OCI-LY1 (cell line): ENCODE data around the gene ATF5.

Experiments used
- H2AFZ ChIP-seq: fragments of 200-600 bp; sonication (generic), shearing (Covaris generic); 2 replicates; pipeline ENCODE4 v1.6.0; 2014; ENCODE audit warnings: antibody characterized with exemption, mild to moderate bottlenecking, low read length
- H3F3A ChIP-seq: fragments of 200-600 bp; sonication (generic), shearing (Covaris generic); 2 replicates; pipeline ENCODE4 v1.6.0; 2014; ENCODE audit warnings: mild to moderate bottlenecking, antibody characterized with exemption, low read length, moderate library complexity; ENCODE audit not compliant: insufficient read depth
- H3K27ac ChIP-seq: fragments of 200-600 bp; sonication (generic); 2 replicates; pipeline ENCODE4 v1.5.1; 2014; ENCODE audit warnings: low read length, mixed run types, mild to moderate bottlenecking, low read depth; ENCODE audit not compliant: poor library complexity, severe bottlenecking
- H3K27me3 ChIP-seq: fragments of 200-600 bp; sonication (generic); 2 replicates; pipeline ENCODE4 v1.6.0; 2014; ENCODE audit warnings: antibody characterized with exemption, mild to moderate bottlenecking, low read length, moderate library complexity; ENCODE audit not compliant: insufficient read depth
- H3K36me3 ChIP-seq: fragments of 200-600 bp; sonication (generic); 2 replicates; pipeline ENCODE4 v1.6.1; 2014; ENCODE audit warnings: mild to moderate bottlenecking, antibody characterized with exemption, low read length, moderate library complexity, mixed read lengths; ENCODE audit not compliant: insufficient read depth
- H3K4me1 ChIP-seq: fragments of 200-600 bp; sonication (generic); 2 replicates; pipeline ENCODE4 v1.5.1; 2014; ENCODE audit warnings: mild to moderate bottlenecking, low read length, moderate library complexity; ENCODE audit not compliant: insufficient read depth, severe bottlenecking
- H3K4me2 ChIP-seq: fragments of 200-600 bp; sonication (generic), shearing (Covaris generic); 2 replicates; pipeline ENCODE4 v1.6.1; 2014; ENCODE audit warnings: low read length
- H3K4me3 ChIP-seq: fragments of 200-600 bp; sonication (generic); 2 replicates; pipeline ENCODE4 v1.5.1; 2014; ENCODE audit warnings: low read length, low read depth, mild to moderate bottlenecking, mixed read lengths; ENCODE audit not compliant: poor library complexity, severe bottlenecking
- H3K79me2 ChIP-seq: fragments of 200-600 bp; shearing (Covaris generic); 2 replicates; pipeline ENCODE4 v1.6.1; 2016; ENCODE audit warnings: mixed run types, low read length, mixed read lengths; ENCODE audit not compliant: insufficient read depth
- H3K9ac ChIP-seq: fragments of 200-600 bp; sonication (generic), shearing (Covaris generic); 2 replicates; pipeline ENCODE4 v1.6.1; 2014; ENCODE audit warnings: mild to moderate bottlenecking, low read length, mixed read lengths
- H3K9me2 ChIP-seq: fragments of 200-600 bp; sonication (generic), shearing (Covaris generic); 2 replicates; pipeline ENCODE4 v1.6.1; 2014; ENCODE audit warnings: low read depth, mild to moderate bottlenecking, low read length, mixed read lengths
- H3K9me3 ChIP-seq: fragments of 200-600 bp; shearing (Covaris generic); 2 replicates; pipeline ENCODE4 v1.6.1; 2014; ENCODE audit warnings: low read length, mixed read lengths
- H4K20me1 ChIP-seq: fragments of 200-600 bp; sonication (generic), shearing (Covaris generic); 2 replicates; pipeline ENCODE4 v1.6.0; 2016; ENCODE audit warnings: mild to moderate bottlenecking, low read length; ENCODE audit not compliant: insufficient read depth
- EZH2 ChIP-seq: fragments of 200-600 bp; sonication (generic), shearing (Covaris generic); IDR thresholded peaks from 2 replicates; pipeline ENCODE4 v1.8.0; 2017; ENCODE audit warnings: borderline replicate concordance, mixed run types, mild to moderate bottlenecking, antibody characterized with exemption, low read length, moderate library complexity, mixed read lengths
- TF ChIP-seq, protein P1 (sequence below): fragments of 200-600 bp; sonication (generic), shearing (Covaris generic); IDR thresholded peaks from 2 replicates; pipeline ENCODE4 v1.5.1; 2017; ENCODE audit warnings: mild to moderate bottlenecking, antibody characterized with exemption, low read length, moderate library complexity, mixed read lengths

ATF5 gene

DNA sequence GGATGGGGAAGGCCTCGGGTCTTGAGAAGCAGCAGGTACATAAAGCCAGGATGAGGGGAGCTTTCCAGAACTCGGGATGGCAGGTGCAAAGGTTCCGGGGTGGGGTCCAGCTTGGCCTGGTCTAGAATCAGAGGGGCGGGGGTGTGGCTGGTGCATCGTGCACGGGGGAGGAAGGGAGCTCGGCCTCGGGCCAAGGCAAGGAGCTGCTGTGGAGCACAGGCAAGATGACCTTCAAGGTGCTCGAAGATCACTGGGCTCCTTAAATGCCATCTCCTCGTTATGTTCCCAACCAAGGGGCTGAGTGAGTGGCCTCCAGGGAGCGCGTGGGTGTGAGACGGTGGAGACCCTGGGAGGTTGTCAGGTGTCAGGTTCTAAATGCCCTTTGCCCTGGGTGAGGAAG, 48.1 kb downstream of the ATF5 start:
- Histone ChIP-seq H3F3A (no peaks in the 10 kb centered on the region), H3K36me3 (no peaks in the 10 kb centered on the region), H3K4me2 (no peak overlapping the region), H3K4me1 (no peaks in the 10 kb centered on the region), H3K27me3 (no peaks in the 10 kb centered on the region), H4K20me1 (no peaks in the 10 kb centered on the region), H2AFZ (no peak overlapping the region), H3K9me2 (no peaks in the 10 kb centered on the region), H3K4me3 (no peak overlapping the region), H3K9me3 (no peaks in the 10 kb centered on the region), H3K79me2 (no peaks in the 10 kb centered on the region), H3K27ac (no peak overlapping the region), H3K9ac (no peak overlapping the region)
- TF ChIP-seq EZH2 = no peak
- TF ChIP-seq, protein P1, sequence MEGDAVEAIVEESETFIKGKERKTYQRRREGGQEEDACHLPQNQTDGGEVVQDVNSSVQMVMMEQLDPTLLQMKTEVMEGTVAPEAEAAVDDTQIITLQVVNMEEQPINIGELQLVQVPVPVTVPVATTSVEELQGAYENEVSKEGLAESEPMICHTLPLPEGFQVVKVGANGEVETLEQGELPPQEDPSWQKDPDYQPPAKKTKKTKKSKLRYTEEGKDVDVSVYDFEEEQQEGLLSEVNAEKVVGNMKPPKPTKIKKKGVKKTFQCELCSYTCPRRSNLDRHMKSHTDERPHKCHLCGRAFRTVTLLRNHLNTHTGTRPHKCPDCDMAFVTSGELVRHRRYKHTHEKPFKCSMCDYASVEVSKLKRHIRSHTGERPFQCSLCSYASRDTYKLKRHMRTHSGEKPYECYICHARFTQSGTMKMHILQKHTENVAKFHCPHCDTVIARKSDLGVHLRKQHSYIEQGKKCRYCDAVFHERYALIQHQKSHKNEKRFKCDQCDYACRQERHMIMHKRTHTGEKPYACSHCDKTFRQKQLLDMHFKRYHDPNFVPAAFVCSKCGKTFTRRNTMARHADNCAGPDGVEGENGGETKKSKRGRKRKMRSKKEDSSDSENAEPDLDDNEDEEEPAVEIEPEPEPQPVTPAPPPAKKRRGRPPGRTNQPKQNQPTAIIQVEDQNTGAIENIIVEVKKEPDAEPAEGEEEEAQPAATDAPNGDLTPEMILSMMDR = no peak

DNA sequence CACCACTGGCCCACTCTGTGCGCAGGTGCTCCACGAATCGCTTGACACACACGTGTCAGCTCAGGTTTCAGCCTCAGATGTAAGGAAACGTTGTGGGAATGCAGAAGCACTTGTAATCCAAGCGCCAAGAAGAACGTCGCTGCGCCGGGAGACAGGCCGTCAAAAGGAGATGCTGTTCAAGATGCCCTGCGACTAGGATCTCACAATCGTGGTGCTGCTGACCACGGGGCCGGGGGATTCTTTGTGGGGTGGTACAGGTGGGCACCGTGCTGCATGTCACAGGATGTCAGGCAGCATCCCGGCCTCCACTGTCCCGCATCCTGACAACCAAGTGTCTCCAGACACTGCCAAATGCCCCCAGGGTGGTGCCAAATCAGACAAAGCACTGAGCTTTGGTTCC, 48.9 kb downstream of the ATF5 start:
- Histone ChIP-seq H3K4me3 (no peak overlapping the region), H4K20me1 (no peaks in the 10 kb centered on the region), H3F3A (no peaks in the 10 kb centered on the region), H3K27me3 (no peaks in the 10 kb centered on the region), H3K9ac (no peak overlapping the region), H3K27ac (no peak overlapping the region), H3K4me2 (no peak overlapping the region), H3K36me3 (no peaks in the 10 kb centered on the region), H3K9me2 (no peaks in the 10 kb centered on the region), H3K4me1 (no peaks in the 10 kb centered on the region), H3K79me2 (no peaks in the 10 kb centered on the region), H3K9me3 (no peaks in the 10 kb centered on the region), H2AFZ (no peak overlapping the region)
- TF ChIP-seq EZH2 = no peak
- TF ChIP-seq, protein P1 = no peak

DNA sequence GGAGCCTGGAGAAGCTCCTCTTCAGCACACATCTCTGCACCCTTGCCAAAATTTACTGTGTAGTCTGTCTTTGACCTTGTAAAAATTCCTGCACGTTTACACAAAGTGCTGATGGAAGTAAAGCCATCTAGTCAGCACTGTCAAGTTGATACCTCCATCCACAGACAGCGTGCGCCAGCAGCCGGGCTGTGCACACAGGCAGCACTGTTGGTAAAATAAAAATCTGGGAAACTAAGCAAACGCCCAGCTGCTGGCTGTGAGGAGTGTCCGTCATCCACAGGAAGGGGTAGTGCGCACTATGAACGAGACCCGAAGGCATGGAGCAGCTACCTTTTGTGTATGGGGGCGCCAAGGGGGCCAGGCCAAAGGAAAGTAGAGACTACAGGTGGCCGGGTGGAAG, 49.3 kb downstream of the ATF5 start:
- Histone ChIP-seq H3K4me1 (no peaks in the 10 kb centered on the region), H3K27ac (no peak overlapping the region), H3K4me2 (no peak overlapping the region), H3K4me3 (no peak overlapping the region), H4K20me1 (no peaks in the 10 kb centered on the region), H2AFZ (no peak overlapping the region), H3K27me3 (no peaks in the 10 kb centered on the region), H3K9me3 (no peaks in the 10 kb centered on the region), H3K36me3 (no peaks in the 10 kb centered on the region), H3K9me2 (no peaks in the 10 kb centered on the region), H3F3A (no peaks in the 10 kb centered on the region), H3K79me2 (no peaks in the 10 kb centered on the region), H3K9ac (no peak overlapping the region)
- TF ChIP-seq EZH2 = no peak
- TF ChIP-seq, protein P1 = no peak
